Neural progenitor cell (in vitro differentiated cells): ENCODE data around the gene INTS1. TPM values are rescaled to one million over a fixed set of nuclear protein-coding genes. Genes with fewer than 3 reads are reported as not detected.

ENCODE experiments used
- DNase-seq: peaks from one replicate; pipeline ENCODE4 v3.0.0-alpha.2; 2016; ENCODE audit warnings: low spot score
- H2AFZ ChIP-seq: fragments of 200-600 bp; sonication (generic); replicated peaks from 2 replicates; pipeline ENCODE4 v1.6.1; 2016; ENCODE audit warnings: antibody characterized with exemption
- H3F3A ChIP-seq: fragments of 200-600 bp; sonication (generic); 2 replicates; pipeline ENCODE4 v1.6.1; 2016; ENCODE audit warnings: antibody characterized with exemption, low read depth
- H3K27ac ChIP-seq: fragments of 200-600 bp; sonication (generic); 2 replicates; pipeline ENCODE4 v1.5.1; 2016; ENCODE audit warnings: mild to moderate bottlenecking
- H3K27me3 ChIP-seq: fragments of 200-600 bp; sonication (generic); 2 replicates; pipeline ENCODE4 v1.6.1; 2016; ENCODE audit warnings: mild to moderate bottlenecking, moderate library complexity
- H3K36me3 ChIP-seq: fragments of 200-600 bp; sonication (generic); 2 replicates; pipeline ENCODE4 v1.5.1; 2016
- H3K4me1 ChIP-seq: fragments of 200-600 bp; sonication (generic); 2 replicates; pipeline ENCODE4 v1.6.1; 2016; ENCODE audit warnings: mixed run types
- H3K4me2 ChIP-seq: fragments of 200-600 bp; sonication (generic); 2 replicates; pipeline ENCODE4 v1.6.1; 2016
- H3K4me3 ChIP-seq: fragments of 200-600 bp; sonication (generic); 2 replicates; pipeline ENCODE4 v1.5.1; 2016
- H3K79me2 ChIP-seq: fragments of 200-600 bp; sonication (generic); 2 replicates; pipeline ENCODE4 v1.6.1; 2016; ENCODE audit warnings: low read depth
- H3K9ac ChIP-seq: fragments of 200-600 bp; sonication (generic); 2 replicates; pipeline ENCODE4 v1.6.1; 2016
- H3K9me3 ChIP-seq: fragments of 200-600 bp; sonication (generic); 2 replicates; pipeline ENCODE4 v1.5.1; 2016; ENCODE audit warnings: low read depth
- H4K20me1 ChIP-seq: fragments of 200-600 bp; sonication (generic); 2 replicates; pipeline ENCODE4 v1.6.1; 2016; ENCODE audit warnings: low read depth
- H3K27ac Mint-ChIP-seq: 3 replicates; pipeline ENCODE4 v1.8.0; 2021; ENCODE audit warnings: mixed read lengths
- H3K27me3 Mint-ChIP-seq: 2 replicates; pipeline ENCODE4 v1.8.0; 2022; ENCODE audit warnings: low read depth, mild to moderate bottlenecking, inconsistent platforms, moderate library complexity, mixed read lengths; ENCODE audit not compliant: insufficient read depth
- H3K36me3 Mint-ChIP-seq: 3 replicates; pipeline ENCODE4 v1.8.0; 2021; ENCODE audit warnings: mixed read lengths
- H3K4me1 Mint-ChIP-seq: 3 replicates; pipeline ENCODE4 v1.8.0; 2021; ENCODE audit warnings: mixed read lengths
- H3K4me3 Mint-ChIP-seq: 3 replicates; pipeline ENCODE4 v1.8.0; 2021; ENCODE audit warnings: mild to moderate bottlenecking, moderate library complexity, mixed read lengths
- H3K9me3 Mint-ChIP-seq: 3 replicates; pipeline ENCODE4 v1.8.0; 2020; ENCODE audit warnings: mixed read lengths
- CTCF ChIP-seq: fragments of 200-600 bp; sonication (generic); IDR thresholded peaks from 2 replicates; pipeline ENCODE4 v1.5.1; 2017; ENCODE audit warnings: antibody characterized with exemption, mild to moderate bottlenecking
- EZH2 ChIP-seq: fragments of 200-600 bp; sonication (generic); IDR thresholded peaks from 2 replicates; pipeline ENCODE4 v1.6.1; 2017; ENCODE audit warnings: antibody characterized with exemption, mild to moderate bottlenecking, moderate library complexity
- EZH2phosphoT487 ChIP-seq: fragments of 200-600 bp; sonication (generic); IDR thresholded peaks from 2 replicates; pipeline ENCODE4 v1.6.1; 2017; ENCODE audit warnings: antibody characterized with exemption
- total RNA-seq: library from RNA; depleted of rRNA; stranded (reverse); fragments of >200 nt; gene quantifications from 2 replicates; pipeline ENCODE4 v1.2.3, GENCODE V29; 2015; ENCODE audit warnings: low replicate concordance

The INTS1 gene
- total RNA-seq, 1 donor from 2014 or later, result 16.5 TPM

DNA sequence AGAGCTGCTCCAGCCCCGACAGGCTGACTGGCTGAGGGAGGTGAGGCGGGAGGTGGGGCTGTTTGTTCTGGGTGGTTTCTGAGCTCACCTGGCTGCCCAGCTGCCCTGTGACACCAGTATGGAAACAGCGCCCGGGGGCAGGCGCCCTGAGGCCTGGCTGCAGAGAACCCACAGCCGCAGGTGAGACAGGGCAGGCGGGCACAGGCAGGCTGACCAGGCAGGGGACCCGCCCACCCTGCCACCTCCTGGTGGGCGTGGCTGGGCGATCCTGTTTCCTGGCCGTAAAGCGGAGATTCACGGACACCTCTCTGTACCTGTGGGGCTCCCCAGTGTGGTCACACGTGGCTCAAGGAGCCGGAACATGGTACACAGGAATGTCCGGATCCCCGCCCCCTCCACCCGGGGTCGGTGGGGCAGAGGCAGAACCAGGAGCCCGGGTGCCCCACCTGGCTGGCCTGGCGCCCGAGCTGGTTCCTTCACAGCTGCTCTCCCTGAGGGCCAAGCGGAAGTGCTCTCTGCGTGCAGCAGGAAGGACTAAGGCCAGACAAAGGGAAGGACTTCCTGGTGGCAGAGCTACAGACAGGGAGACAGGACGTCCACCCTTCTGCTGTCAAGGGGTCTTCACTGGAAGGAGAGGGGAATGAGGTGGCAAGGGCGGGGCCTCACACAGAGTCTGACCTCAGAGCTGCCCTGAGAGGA lies 48.8 kb downstream of the INTS1 start:
- H3K4me3 Mint-ChIP-seq, result no peak overlapping the region
- H3K27me3 Mint-ChIP-seq, result peaks cover 3% of the 10 kb centered on the region
- Histone ChIP-seq H3F3A (peaks cover 5% of the 10 kb centered on the region), H3K4me1 (peaks cover 17% of the 10 kb centered on the region), H3K27me3 (no peaks in the 10 kb centered on the region), H2AFZ (no peak overlapping the region), H3K4me3 (no peak overlapping the region), H3K36me3 (no peaks in the 10 kb centered on the region), H3K9me3 (no peaks in the 10 kb centered on the region), H3K9ac (no peak overlapping the region), H4K20me1 (peaks cover 7% of the 10 kb centered on the region), H3K79me2 (no peaks in the 10 kb centered on the region), H3K4me2 (no peak overlapping the region), H3K27ac (no peak overlapping the region)
- H3K27ac Mint-ChIP-seq, result no peak overlapping the region
- no peaks in the 10 kb centered on the region for H3K36me3 Mint-ChIP-seq
- TF ChIP-seq EZH2 (no peak), CTCF (no peak), EZH2phosphoT487 (no peak)
- no peaks in the 10 kb centered on the region for H3K9me3 Mint-ChIP-seq
- DNase-seq, result no peak
- peaks cover 33% of the 10 kb centered on the region for H3K4me1 Mint-ChIP-seq

DNA sequence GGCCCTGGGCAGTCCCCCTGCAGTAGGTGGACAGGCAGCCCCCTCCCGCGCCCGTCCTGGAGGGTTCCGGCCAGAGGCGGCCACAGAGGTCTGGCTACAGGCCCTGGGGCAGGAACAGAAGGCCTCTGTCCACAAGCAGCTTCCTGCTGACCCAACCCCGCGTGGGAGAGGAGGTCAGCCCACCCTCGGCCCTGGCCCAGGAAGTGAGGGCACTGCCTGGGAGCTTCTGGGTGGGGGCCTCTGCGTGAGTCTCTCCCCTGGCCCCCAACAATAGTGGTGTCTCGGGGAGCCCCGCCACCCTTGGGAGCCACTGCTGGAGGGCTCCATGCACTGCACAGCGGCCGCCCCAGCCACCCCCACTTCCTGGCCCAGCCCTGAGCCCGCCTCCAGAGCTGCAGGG lies 49.6 kb downstream of the INTS1 start:
- Histone ChIP-seq H3F3A (no peaks in the 10 kb centered on the region), H3K27ac (no peak overlapping the region), H4K20me1 (peaks cover 7% of the 10 kb centered on the region), H3K9ac (peak overlapping the region; percentile 13), H3K4me1 (peaks cover 17% of the 10 kb centered on the region), H3K9me3 (no peaks in the 10 kb centered on the region), H3K27me3 (no peaks in the 10 kb centered on the region), H2AFZ (no peak overlapping the region), H3K4me2 (no peak overlapping the region), H3K4me3 (no peak overlapping the region), H3K36me3 (no peaks in the 10 kb centered on the region), H3K79me2 (no peaks in the 10 kb centered on the region)
- TF ChIP-seq EZH2phosphoT487, result no peak
- no peak for TF ChIP-seq CTCF
- no peak for TF ChIP-seq EZH2
- H3K4me3 Mint-ChIP-seq, result no peak overlapping the region
- H3K9me3 Mint-ChIP-seq, result no peaks in the 10 kb centered on the region
- DNase-seq, result no peak
- H3K4me1 Mint-ChIP-seq, result peaks cover 33% of the 10 kb centered on the region
- H3K36me3 Mint-ChIP-seq, result no peaks in the 10 kb centered on the region
- peaks cover 3% of the 10 kb centered on the region for H3K27me3 Mint-ChIP-seq
- no peak overlapping the region for H3K27ac Mint-ChIP-seq

GRCh38 chr7:1452205-1452604 lies 52.0 kb downstream of the INTS1 start:
- Histone ChIP-seq H3K36me3 (no peaks in the 10 kb centered on the region), H3K4me3 (no peak overlapping the region), H3K27me3 (no peaks in the 10 kb centered on the region), H3F3A (no peaks in the 10 kb centered on the region), H3K9me3 (no peaks in the 10 kb centered on the region), H3K9ac (no peak overlapping the region), H3K27ac (no peak overlapping the region), H3K4me1 (peaks cover 10% of the 10 kb centered on the region), H4K20me1 (no peaks in the 10 kb centered on the region), H3K4me2 (peak overlapping the region; percentile 34), H2AFZ (no peak overlapping the region), H3K79me2 (no peaks in the 10 kb centered on the region)
- H3K36me3 Mint-ChIP-seq, result no peaks in the 10 kb centered on the region
- H3K9me3 Mint-ChIP-seq, result no peaks in the 10 kb centered on the region
- peaks cover 3% of the 10 kb centered on the region for H3K27me3 Mint-ChIP-seq
- no peak overlapping the region for H3K4me3 Mint-ChIP-seq
- TF ChIP-seq CTCF, result no peak
- no peak for TF ChIP-seq EZH2phosphoT487
- TF ChIP-seq EZH2, result no peak
- H3K4me1 Mint-ChIP-seq, result peaks cover 25% of the 10 kb centered on the region
- DNase-seq, result peak; percentile 59
- peak overlapping the region; percentile 76 for H3K27ac Mint-ChIP-seq
